Small intestine (tissue), 7 donors: ENCODE data around the gene RNF7. TPM values are rescaled to one million over a fixed set of nuclear protein-coding genes. Genes with fewer than 3 reads are reported as not detected.
"Not testable (repeated sequence)": the region's sequence is repeated elsewhere in the genome, so short reads cannot be mapped to it uniquely, and the experiment has no call there.

Experiments used
- DNase-seq, 2 donors: peaks; one replicate each; pipeline versions ENCODE4 v3.0.0 to v3.0.0-alpha.2; 2013
- FAIRE-seq: peaks from 2 replicates; lab custom pipeline; 2012; peaks lifted over from hg19 to GRCh38; lab: Jason Lieb, UNC
- H3K27ac ChIP-seq, 3 donors: one replicate each; pipeline ENCODE4 v1.5.1; 2013; ENCODE audit warnings: low read length in 2 of 3, mild to moderate bottlenecking in 2 of 3, control low read depth in 1 of 3, inconsistent platforms in 1 of 3, low read depth in 1 of 3, moderate library complexity in 1 of 3
- H3K27me3 ChIP-seq, 3 donors: one replicate each; pipeline ENCODE4 v1.6.1; 2013; ENCODE audit warnings: low read length in 3 of 3, inconsistent platforms in 1 of 3; ENCODE audit not compliant: control insufficient read depth in 3 of 3, insufficient read depth in 3 of 3
- H3K36me3 ChIP-seq, 3 donors: one replicate each; pipeline ENCODE4 v1.6.1; 2013; ENCODE audit warnings: low read length in 3 of 3, inconsistent platforms in 1 of 3, low read depth in 1 of 3, mild to moderate bottlenecking in 1 of 3, moderate library complexity in 1 of 3; ENCODE audit not compliant: control insufficient read depth in 3 of 3, insufficient read depth in 2 of 3
- H3K4me1 ChIP-seq, 3 donors: one replicate each; pipeline ENCODE4 v1.6.1; 2013; ENCODE audit warnings: low read length in 2 of 3, inconsistent platforms in 1 of 3, low read depth in 1 of 3, mild to moderate bottlenecking in 1 of 3, moderate library complexity in 1 of 3; ENCODE audit not compliant: control insufficient read depth in 3 of 3, insufficient read depth in 2 of 3
- H3K4me3 ChIP-seq, 3 donors: one replicate each; pipeline ENCODE4 v1.5.1; 2013; ENCODE audit warnings: low read length in 3 of 3, control low read depth in 1 of 3, inconsistent platforms in 1 of 3, low read depth in 1 of 3, mild to moderate bottlenecking in 1 of 3, moderate library complexity in 1 of 3
- H3K9me3 ChIP-seq, 2 donors: one replicate each; pipeline ENCODE4 v1.6.1; 2013; ENCODE audit warnings: low read depth in 1 of 2, low read length in 1 of 2; ENCODE audit not compliant: control insufficient read depth in 2 of 2, insufficient read depth in 1 of 2
- WGBS, 3 donors: extraction: QIAGEN DNeasy Blood & Tissue Kit; methylation state at CpG; one replicate each; pipeline ENCODE4 v1.1.7; 2013; 5-methylcytosine and 5-hydroxymethylcytosine counted together
- polyA plus RNA-seq, 4 donors: library from polyadenylated mRNA; stranded (reverse) in 3 of 4; unstranded in 1 of 4; fragments of 200-250 nt in 3 of 4; fragments of 120-200 nt in 1 of 4; gene quantifications; one replicate each; pipeline versions ENCODE4 v1.2.1 to v1.2.3, GENCODE V29; 2013
- donor health status: healthy with polysubstance abuse.
- donor health status: control.
- donor health status: control.
- donor health status: Bipolar disorder and iron deficiency.
- donor health status: healthy.

The RNF7 gene
- polyA plus RNA-seq, 4 donors, result 120 to 260 (median 167) TPM

GRCh38 chr3:141737678-141738021, 448 bp upstream of the RNF7 start:
- peaks cover 4 to 17% (median 6%) of the 10 kb centered on the region in 3 donors for H3K4me1 ChIP-seq
- H3K27me3 ChIP-seq, result no peaks in the 10 kb centered on the region
- no peaks in the 10 kb centered on the region for H3K36me3 ChIP-seq
- peak overlapping the region in 1 of 3 donors; percentile 31 for H3K4me3 ChIP-seq
- H3K9me3 ChIP-seq, result no peaks in the 10 kb centered on the region
- WGBS, 3 donors, result 0 to 1% (median 1%) methylated on average over 3 of the region's 3 CpGs
- no peak for DNase-seq
- H3K27ac ChIP-seq, result peak overlapping the region; percentile 57 to 91 (median 76)
- no peak for FAIRE-seq

GRCh38 chr3:141738891-141739363, 829 bp downstream of the RNF7 start:
- no peaks in the 10 kb centered on the region for H3K9me3 ChIP-seq
- DNase-seq (peak in 1 of 2 donors; percentile 66), FAIRE-seq (no peak)
- H3K36me3 ChIP-seq, result no peaks in the 10 kb centered on the region
- H3K27ac ChIP-seq, result peak overlapping the region; percentile 96 to 98 (median 97)
- peak overlapping the region; percentile 74 to 90 (median 78) for H3K4me3 ChIP-seq
- 0 to 1% (median 0%) methylated on average over 11 of the region's 11 CpGs for WGBS, 3 donors
- peaks cover 4 to 17% (median 6%) of the 10 kb centered on the region in 3 donors for H3K4me1 ChIP-seq
- no peaks in the 10 kb centered on the region for H3K27me3 ChIP-seq

GRCh38 chr3:141739731-141740130, 1.6 kb downstream of the RNF7 start:
- H3K9me3 ChIP-seq, result no peaks in the 10 kb centered on the region

GRCh38 chr3:141740349-141740748, 2.3 kb downstream of the RNF7 start:
- H3K27me3 ChIP-seq, result no peaks in the 10 kb centered on the region
- no peak for FAIRE-seq
- peak overlapping the region in 1 of 3 donors; percentile 98 for H3K27ac ChIP-seq
- peaks cover 3 to 5% (median 4%) of the 10 kb centered on the region in 3 donors for H3K36me3 ChIP-seq
- H3K4me1 ChIP-seq, result peaks cover 4 to 17% (median 6%) of the 10 kb centered on the region in 3 donors
- peak; percentile 86 to 90 for DNase-seq
- H3K4me3 ChIP-seq, result no peak overlapping the region
- H3K9me3 ChIP-seq, result no peaks in the 10 kb centered on the region

More at GRCh38 chr3:141739731-141740130, 1.6 kb downstream of the RNF7 start:
- DNase-seq (peak in 1 of 2 donors; percentile 26), FAIRE-seq (no peak)
- 35 to 64% (median 48%) methylated on average over 2 of the region's 2 CpGs for WGBS, 3 donors
- Histone ChIP-seq H3K27ac (peak overlapping the region; percentile 65 to 98 (median 96)), H3K4me3 (peak overlapping the region; percentile 1 to 90 (median 78)), H3K27me3 (no peaks in the 10 kb centered on the region), H3K4me1 (peaks cover 4 to 17% (median 6%) of the 10 kb centered on the region in 3 donors), H3K36me3 (peaks cover 0 to 1% (median 0%) of the 10 kb centered on the region in 3 donors)

- Histone ChIP-seq H3K27me3 (no peaks in the 10 kb centered on the region), H3K9me3 (no peaks in the 10 kb centered on the region), H3K36me3 (peaks cover 8 to 19% (median 8%) of the 10 kb centered on the region in 3 donors), H3K27ac (no peak overlapping the region), H3K4me3 (no peak overlapping the region), H3K4me1 (peaks cover 4 to 17% (median 6%) of the 10 kb centered on the region in 3 donors)
- 25 to 58% (median 54%) methylated on average over 1 of the region's 1 CpG for WGBS, 3 donors
- DNase-seq (no peak), FAIRE-seq (no peak)
Measured at GRCh38 chr3:141743305-141743704, 5.2 kb downstream of the RNF7 start.

- H3K4me1 ChIP-seq, result peaks cover 0 to 5% (median 0%) of the 10 kb centered on the region in 3 donors
- H3K27me3 ChIP-seq, result no peaks in the 10 kb centered on the region
- no peak for DNase-seq
- WGBS, 3 donors, result 91 to 99% (median 94%) methylated on average over 4 of the region's 4 CpGs
- H3K27ac ChIP-seq, result no peak overlapping the region
- no peaks in the 10 kb centered on the region for H3K9me3 ChIP-seq
- H3K4me3 ChIP-seq, result no peak overlapping the region
- peaks cover 8 to 31% (median 8%) of the 10 kb centered on the region in 3 donors for H3K36me3 ChIP-seq
- no peak for FAIRE-seq
Measured at GRCh38 chr3:141746962-141747361, 8.9 kb downstream of the RNF7 start.

GRCh38 chr3:141753399-141753798, 15.3 kb downstream of the RNF7 start:
- H3K9me3 ChIP-seq, result no peaks in the 10 kb centered on the region
- no peak overlapping the region for H3K4me3 ChIP-seq
- 92 to 100% (median 94%) methylated on average over 3 of the region's 3 CpGs for WGBS, 3 donors
- H3K36me3 ChIP-seq, result peaks cover 0 to 14% (median 0%) of the 10 kb centered on the region in 3 donors
- no peaks in the 10 kb centered on the region for H3K27me3 ChIP-seq
- no peaks in the 10 kb centered on the region for H3K4me1 ChIP-seq
- no peak overlapping the region for H3K27ac ChIP-seq
- FAIRE-seq (no peak), DNase-seq (no peak)

- Histone ChIP-seq H3K4me3 (no peak overlapping the region), H3K4me1 (no peaks in the 10 kb centered on the region)
- 80 to 92% (median 89%) methylated on average over 1 of the region's 1 CpG for WGBS, 3 donors
Measured at GRCh38 chr3:141754032-141754431, 15.9 kb downstream of the RNF7 start.

GRCh38 chr3:141762552-141762951, 24.5 kb downstream of the RNF7 start:
- H3K4me1 ChIP-seq, H3K27ac ChIP-seq, FAIRE-seq, H3K4me3 ChIP-seq, H3K9me3 ChIP-seq, DNase-seq, H3K36me3 ChIP-seq, H3K27me3 ChIP-seq: not testable (repeated sequence)
- 70 to 88% (median 80%) methylated on average over 14 to 19 of the region's 19 CpGs for WGBS, 3 donors

More at GRCh38 chr3:141754032-141754431, 15.9 kb downstream of the RNF7 start:
- Histone ChIP-seq H3K27ac (no peak overlapping the region), H3K36me3 (peaks cover 0 to 10% (median 0%) of the 10 kb centered on the region in 3 donors), H3K9me3 (no peaks in the 10 kb centered on the region), H3K27me3 (no peaks in the 10 kb centered on the region)
- FAIRE-seq, result no peak
- no peak for DNase-seq
